Transverse colon (tissue), 4 donors: ENCODE results near the gene KLHL1.

ENCODE experiments used
- CTCF ChIP-seq, 5 experiments: fragments of 200-600 bp in 3 of 5; fragments of 450-650 bp in 2 of 5; sonication (generic) in 3 of 5; IDR thresholded peaks; 1 replicate in 2 of 5; 2 replicates in 3 of 5; pipeline ENCODE4 v1.5.1; 2016 to 2017; ENCODE audit warnings: antibody characterized with exemption in 5 of 5, inconsistent platforms in 3 of 5, mild to moderate bottlenecking in 2 of 5, moderate library complexity in 1 of 5
- EP300 ChIP-seq: sonication (generic); formaldehyde crosslinking; IDR thresholded peaks from one replicate; pipeline ENCODE4 v1.6.1; 2017; ENCODE audit warnings: antibody characterized with exemption, low read depth
- POLR2A ChIP-seq: fragments of 450-650 bp; IDR thresholded peaks from one replicate; pipeline ENCODE4 v1.6.1; 2016; ENCODE audit warnings: antibody characterized with exemption, mild to moderate bottlenecking, moderate library complexity
- POLR2AphosphoS5 ChIP-seq, 3 donors: sonication (generic); formaldehyde crosslinking; IDR thresholded peaks; one replicate each; pipeline ENCODE4 v1.6.1; 2016; ENCODE audit warnings: antibody characterized with exemption in 3 of 3

GRCh38 chr13:69676286-69676685 lies 432.0 kb downstream of the KLHL1 start:
- no peak for TF ChIP-seq CTCF (IDR thresholded peaks at IDR 0.05)
- no peak for TF ChIP-seq POLR2A
- no peak for TF ChIP-seq POLR2AphosphoS5 (IDR thresholded peaks at IDR 0.05)
- TF ChIP-seq EP300: no peak
